SK-N-SH treated with all-trans-retinoic acid at 6 μM for 48 hours (cell line): ENCODE measurements around the gene KLK8.
A peak's percentile ranks its signal among the peaks of the same experiment; 100 is the strongest.

Source experiments
- ATAC-seq: fragments of 200-7000 bp; cut with Tn5 transposase; 3 replicates; pipeline ENCODE4 v1.9.1; 2020; ENCODE audit warnings: mild to moderate bottlenecking, moderate library complexity
- ARNTL ChIP-seq: fragments of 450-650 bp; formaldehyde crosslinking; IDR thresholded peaks from 2 replicates; pipeline ENCODE4 v1.5.0; 2020; ENCODE audit warnings: low read depth, mild to moderate bottlenecking, moderate library complexity, borderline replicate concordance
- BACH2 ChIP-seq: fragments of 250-450 bp; sonication (Bioruptor Pico); IDR thresholded peaks from 2 replicates; pipeline ENCODE4 v1.9.0; 2021; ENCODE audit warnings: mild to moderate bottlenecking, borderline replicate concordance
- CREB5 ChIP-seq: fragments of 250-450 bp; sonication (Bioruptor Pico); IDR thresholded peaks from 2 replicates; pipeline ENCODE4 v1.5.1; 2020; ENCODE audit warnings: low read depth, mild to moderate bottlenecking, moderate library complexity
- CSDC2 ChIP-seq: fragments of 250-450 bp; sonication (Bioruptor Pico); IDR thresholded peaks from 2 replicates; pipeline ENCODE4 v1.5.0; 2020; ENCODE audit warnings: mild to moderate bottlenecking, moderate library complexity
- CSRNP3 ChIP-seq: fragments of 250-450 bp; sonication (Bioruptor Pico); IDR thresholded peaks from 2 replicates; pipeline ENCODE4 v1.5.1; 2021; ENCODE audit warnings: mild to moderate bottlenecking, moderate library complexity
- ESRRG ChIP-seq: fragments of 250-450 bp; sonication (Bioruptor Pico); IDR thresholded peaks from 2 replicates; pipeline ENCODE4 v1.6.1; 2021; ENCODE audit warnings: mild to moderate bottlenecking
- GLIS3 ChIP-seq: fragments of 250-450 bp; sonication (Bioruptor Pico); IDR thresholded peaks from 2 replicates; pipeline ENCODE4 v1.5.0; 2020; ENCODE audit warnings: mild to moderate bottlenecking, moderate library complexity
- ISL1 ChIP-seq: fragments of 250-450 bp; sonication (Bioruptor Pico); IDR thresholded peaks from 2 replicates; pipeline ENCODE4 v2.1.2; 2022; ENCODE audit warnings: mild to moderate bottlenecking, moderate library complexity
- OSR1 ChIP-seq: fragments of 250-450 bp; sonication (Bioruptor Pico); IDR thresholded peaks from 2 replicates; pipeline ENCODE4 v1.8.0; 2022; ENCODE audit warnings: moderate library complexity, mild to moderate bottlenecking, inconsistent platforms
- POU6F1 ChIP-seq: fragments of 250-450 bp; sonication (Bioruptor Pico); IDR thresholded peaks from 2 replicates; pipeline ENCODE4 v1.8.0; 2021; ENCODE audit warnings: low read depth, mild to moderate bottlenecking, moderate library complexity, borderline replicate concordance
- PPARA ChIP-seq: fragments of 250-450 bp; sonication (Bioruptor Pico); IDR thresholded peaks from 2 replicates; pipeline ENCODE4 v1.5.0; 2020; ENCODE audit warnings: mild to moderate bottlenecking, borderline replicate concordance
- RARB ChIP-seq: fragments of 250-450 bp; sonication (Bioruptor Pico); IDR thresholded peaks from 2 replicates; pipeline ENCODE4 v1.8.0; 2021; ENCODE audit warnings: mild to moderate bottlenecking, moderate library complexity
- SNAI2 ChIP-seq: fragments of 250-450 bp; sonication (Bioruptor Pico); IDR thresholded peaks from 2 replicates; pipeline ENCODE4 v1.5.0; 2020; ENCODE audit warnings: mild to moderate bottlenecking, moderate library complexity
- TCF4 ChIP-seq: fragments of 250-450 bp; sonication (Bioruptor Pico); IDR thresholded peaks from 2 replicates; pipeline ENCODE4 v1.8.0; 2021; ENCODE audit warnings: mild to moderate bottlenecking, moderate library complexity, borderline replicate concordance
- TOX ChIP-seq: fragments of 250-450 bp; sonication (Bioruptor Pico); IDR thresholded peaks from 2 replicates; pipeline ENCODE4 v1.8.0; 2021; ENCODE audit warnings: mild to moderate bottlenecking, moderate library complexity, borderline replicate concordance
- TSHZ2 ChIP-seq: fragments of 250-450 bp; sonication (Bioruptor Pico); IDR thresholded peaks from 2 replicates; pipeline ENCODE4 v1.5.0; 2020; ENCODE audit warnings: mild to moderate bottlenecking, moderate library complexity
- ZC3H10 ChIP-seq: fragments of 250-450 bp; sonication (Bioruptor Pico); IDR thresholded peaks from 2 replicates; pipeline ENCODE4 v1.5.1; 2021; ENCODE audit warnings: mild to moderate bottlenecking, moderate library complexity
- ZFP3 ChIP-seq: fragments of 250-450 bp; sonication (Bioruptor Pico); IDR thresholded peaks from 2 replicates; pipeline ENCODE4 v1.5.0; 2020; ENCODE audit warnings: mild to moderate bottlenecking, moderate library complexity
- ZFP30 ChIP-seq: fragments of 450-650 bp; formaldehyde crosslinking; IDR thresholded peaks from 2 replicates; pipeline ENCODE4 v1.5.0; 2022; ENCODE audit warnings: mild to moderate bottlenecking, moderate library complexity
- ZNF565 ChIP-seq: fragments of 450-650 bp; formaldehyde crosslinking; conservative IDR thresholded peaks from 2 replicates; pipeline ENCODE4 v1.5.0; 2020; ENCODE audit warnings: low read depth, mild to moderate bottlenecking, moderate library complexity
- ZNF70 ChIP-seq: fragments of 450-650 bp; formaldehyde crosslinking; IDR thresholded peaks from 2 replicates; pipeline ENCODE4 v1.5.0; 2020; ENCODE audit warnings: mild to moderate bottlenecking, moderate library complexity
- ZNF8 ChIP-seq: fragments of 450-650 bp; formaldehyde crosslinking; IDR thresholded peaks from 2 replicates; pipeline ENCODE4 v1.5.0; 2020; ENCODE audit warnings: mild to moderate bottlenecking, moderate library complexity
- TF ChIP-seq, protein P1 (sequence below): fragments of 250-450 bp; sonication (Bioruptor Pico); IDR thresholded peaks from 2 replicates; pipeline ENCODE4 v1.8.0; 2020; ENCODE audit warnings: mild to moderate bottlenecking, moderate library complexity, borderline replicate concordance

The KLK8 gene

GRCh38 chr19:50959731-50960500 lies 41.5 kb downstream of the KLK8 start:
- no peak for TF ChIP-seq CSRNP3 (CRISPR knock-in tag)
- no peak for TF ChIP-seq GLIS3 (CRISPR knock-in tag)
- no peak for TF ChIP-seq POU6F1 (CRISPR knock-in tag)
- TF ChIP-seq PPARA (CRISPR knock-in tag): no peak
- TF ChIP-seq SNAI2 (CRISPR knock-in tag): no peak
- TF ChIP-seq ESRRG: no peak
- TF ChIP-seq ZFP3 (CRISPR knock-in tag): no peak
- no peak for TF ChIP-seq ZC3H10
- no peak for TF ChIP-seq TCF4 (CRISPR knock-in tag)
- TF ChIP-seq ARNTL: no peak
- TF ChIP-seq OSR1 (CRISPR knock-in tag): no peak
- no peak for TF ChIP-seq ZNF70 (CRISPR knock-in tag)
- peak; percentile 61 for ATAC-seq

DNA sequence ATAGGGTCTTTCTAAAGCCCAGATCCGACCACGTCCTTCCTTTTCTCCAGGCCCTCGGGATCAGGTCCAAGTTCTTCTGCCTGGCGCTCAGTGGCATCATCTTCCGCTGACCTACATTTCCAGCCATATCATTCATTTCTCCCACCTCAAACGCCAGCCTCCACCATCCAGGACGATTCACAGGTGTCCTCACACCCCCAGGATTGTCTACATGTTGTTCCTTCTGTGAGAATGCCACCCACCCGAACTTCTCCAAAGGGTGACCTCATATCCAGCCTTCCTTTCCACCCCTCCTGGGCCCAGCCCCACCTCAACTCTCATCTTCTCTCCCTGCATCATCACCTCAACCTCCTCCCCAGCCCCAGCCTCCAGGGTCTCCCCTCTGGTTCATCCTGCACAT lies 43.8 kb downstream of the KLK8 start:
- no peak for ATAC-seq
- TF ChIP-seq CSRNP3 (CRISPR knock-in tag) (no peak), SNAI2 (CRISPR knock-in tag) (no peak), CREB5 (CRISPR knock-in tag) (no peak), OSR1 (CRISPR knock-in tag) (no peak), TOX (no peak), BACH2 (no peak), ARNTL (no peak), GLIS3 (CRISPR knock-in tag) (no peak), ZFP30 (CRISPR knock-in tag) (no peak), ZNF8 (CRISPR knock-in tag) (no peak), ESRRG (no peak), ZNF565 (CRISPR knock-in tag) (no peak), ZC3H10 (no peak), CSDC2 (no peak), ISL1 (CRISPR knock-in tag) (no peak)

DNA sequence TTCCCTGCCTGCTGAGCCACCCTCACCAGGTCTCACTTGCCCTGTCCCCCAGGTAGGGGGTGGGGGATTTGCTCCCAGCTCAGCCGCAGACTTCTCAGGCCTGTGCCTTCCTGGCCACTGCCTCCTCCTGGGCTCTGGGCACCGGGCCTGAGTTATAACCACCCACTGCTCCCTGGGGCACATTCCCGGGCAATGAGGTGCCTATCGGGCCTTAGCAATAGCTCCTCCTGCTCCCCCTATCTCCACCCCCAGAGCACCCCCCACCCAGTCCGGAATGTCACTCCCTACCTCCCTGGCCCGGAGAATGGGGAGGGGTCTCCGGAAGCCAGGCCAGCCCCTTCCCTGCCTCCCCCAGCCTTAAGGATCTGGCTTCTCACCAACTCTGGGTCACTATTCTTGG lies 48.5 kb downstream of the KLK8 start, which contains the start of gene KLK5:
TSS of gene KLK5 (minus strand) at position 129 of the 400 bp plus-strand sequence. CDS start 381 bp downstream, outside the sequence.
- ATAC-seq: no peak; the same call in 2 of the 3 replicates
- TF ChIP-seq ARNTL (no peak), CSDC2 (no peak), ZNF8 (CRISPR knock-in tag) (no peak), GLIS3 (CRISPR knock-in tag) (no peak), CSRNP3 (CRISPR knock-in tag) (no peak), CREB5 (CRISPR knock-in tag) (no peak), OSR1 (CRISPR knock-in tag) (no peak), ISL1 (CRISPR knock-in tag) (no peak), BACH2 (no peak), ESRRG (no peak), ZFP3 (CRISPR knock-in tag) (no peak), RARB (no peak), TOX (no peak), PPARA (CRISPR knock-in tag) (no peak), TSHZ2 (no peak), ZFP30 (CRISPR knock-in tag) (no peak)
- TF ChIP-seq, protein P1, sequence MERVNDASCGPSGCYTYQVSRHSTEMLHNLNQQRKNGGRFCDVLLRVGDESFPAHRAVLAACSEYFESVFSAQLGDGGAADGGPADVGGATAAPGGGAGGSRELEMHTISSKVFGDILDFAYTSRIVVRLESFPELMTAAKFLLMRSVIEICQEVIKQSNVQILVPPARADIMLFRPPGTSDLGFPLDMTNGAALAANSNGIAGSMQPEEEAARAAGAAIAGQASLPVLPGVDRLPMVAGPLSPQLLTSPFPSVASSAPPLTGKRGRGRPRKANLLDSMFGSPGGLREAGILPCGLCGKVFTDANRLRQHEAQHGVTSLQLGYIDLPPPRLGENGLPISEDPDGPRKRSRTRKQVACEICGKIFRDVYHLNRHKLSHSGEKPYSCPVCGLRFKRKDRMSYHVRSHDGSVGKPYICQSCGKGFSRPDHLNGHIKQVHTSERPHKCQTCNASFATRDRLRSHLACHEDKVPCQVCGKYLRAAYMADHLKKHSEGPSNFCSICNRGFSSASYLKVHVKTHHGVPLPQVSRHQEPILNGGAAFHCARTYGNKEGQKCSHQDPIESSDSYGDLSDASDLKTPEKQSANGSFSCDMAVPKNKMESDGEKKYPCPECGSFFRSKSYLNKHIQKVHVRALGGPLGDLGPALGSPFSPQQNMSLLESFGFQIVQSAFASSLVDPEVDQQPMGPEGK: no peak
